ENCODE results near the gene PHKG1.
"Not testable (repeated sequence)": the region's sequence is repeated elsewhere in the genome, so short reads cannot be mapped to it uniquely, and the experiment has no call there.

Gene PHKG1

DNA sequence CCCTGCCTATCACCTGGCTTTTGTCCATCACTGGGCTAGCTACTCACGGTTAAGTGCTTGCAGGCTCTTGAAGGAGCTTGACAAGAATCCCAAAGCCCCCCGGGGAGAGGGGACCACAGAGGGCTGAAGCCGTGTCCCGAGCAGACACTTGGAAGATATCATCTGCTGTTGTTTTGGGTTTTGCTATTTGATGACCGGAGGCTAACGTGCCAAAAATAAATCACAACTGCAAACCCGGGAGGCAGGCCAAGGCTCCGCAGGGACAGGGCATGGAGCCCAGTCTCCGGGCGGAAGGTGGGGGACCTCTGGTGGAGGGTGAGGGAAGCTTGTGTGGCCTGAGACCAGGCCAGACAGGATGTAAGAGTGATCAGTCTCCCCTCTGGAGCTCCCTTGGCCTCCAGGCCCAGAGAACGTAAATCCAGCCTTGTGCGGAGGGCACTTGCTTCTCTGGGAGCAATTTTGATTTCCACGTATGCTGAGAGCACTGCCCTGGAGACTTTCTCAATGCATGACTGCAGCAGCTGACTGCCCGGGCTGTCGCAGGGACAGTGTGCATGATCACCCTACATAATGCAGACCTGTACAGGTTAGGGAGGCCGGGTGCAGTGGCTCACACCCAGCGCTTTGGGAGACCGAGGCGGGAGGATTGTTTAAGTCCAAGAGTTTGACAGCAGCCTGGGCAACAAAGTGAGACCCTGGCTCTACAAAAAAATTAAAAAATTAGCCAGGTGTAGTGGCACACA lies at the start of gene PHKG1:
Gene PHKG1 (minus strand): TSS at position 164 of the 743 bp plus-strand sequence. CDS start 4,011 bp downstream, outside the sequence.
- no peak for DNase-seq (ENCODE audit: low read depth)

DNA sequence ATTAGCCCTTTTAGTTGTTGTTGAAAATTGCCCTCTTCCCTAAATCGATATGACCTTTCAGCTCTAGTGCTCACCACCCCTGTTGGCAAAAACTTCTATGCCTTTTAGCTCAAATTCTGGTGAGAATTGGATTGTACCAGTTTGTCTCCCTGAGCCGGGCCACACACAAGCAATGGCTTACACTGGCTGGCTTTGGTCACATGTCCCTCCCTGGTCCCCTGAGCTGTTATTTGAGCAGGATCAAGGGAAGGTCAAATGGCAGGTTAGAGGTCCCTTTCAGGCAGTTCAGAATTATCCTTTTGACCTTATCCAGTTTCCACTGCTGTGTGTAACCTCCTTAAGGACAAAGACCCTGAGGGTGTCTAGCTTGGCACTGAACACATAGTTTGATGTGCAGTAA lies 38.3 kb upstream of the PHKG1 start:
- not testable (repeated sequence) for DNase-seq (ENCODE audit: low read depth)

DNA sequence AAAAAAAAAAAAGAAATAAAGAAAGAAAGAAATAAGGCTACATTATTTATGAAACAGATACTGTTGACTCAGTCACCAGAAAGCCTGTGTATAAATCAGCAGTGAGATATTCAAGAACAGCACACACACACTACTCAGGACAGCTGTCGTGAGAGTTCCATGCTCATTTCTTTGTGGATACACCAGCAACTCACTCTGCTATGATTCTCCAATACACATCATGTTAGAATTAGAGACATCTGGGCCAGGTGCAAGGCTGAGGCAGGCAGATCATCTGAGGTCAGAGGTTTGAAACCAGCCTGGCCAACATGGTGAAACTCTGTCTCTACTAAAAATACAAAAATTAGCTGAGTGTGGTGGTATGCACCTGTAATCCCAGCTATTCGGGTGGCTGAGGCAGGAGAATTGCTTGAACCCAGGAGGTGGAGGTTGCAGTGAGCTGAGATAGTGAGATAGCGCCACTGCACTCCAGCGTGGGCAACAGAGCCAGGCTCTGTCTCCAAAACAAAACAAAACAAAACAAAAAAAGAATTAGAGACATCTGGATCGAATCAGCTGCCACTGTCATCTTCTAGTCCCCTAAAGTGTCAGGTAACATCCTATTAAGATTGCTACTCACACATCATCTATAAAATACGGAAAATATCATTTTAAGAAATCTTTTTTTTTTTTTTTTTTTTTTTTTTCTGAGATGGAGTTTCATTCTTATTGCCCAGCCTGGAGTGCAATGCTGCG lies 34.7 kb upstream of the PHKG1 start:
- DNase-seq (ENCODE audit: low read depth) = no peak

DNA sequence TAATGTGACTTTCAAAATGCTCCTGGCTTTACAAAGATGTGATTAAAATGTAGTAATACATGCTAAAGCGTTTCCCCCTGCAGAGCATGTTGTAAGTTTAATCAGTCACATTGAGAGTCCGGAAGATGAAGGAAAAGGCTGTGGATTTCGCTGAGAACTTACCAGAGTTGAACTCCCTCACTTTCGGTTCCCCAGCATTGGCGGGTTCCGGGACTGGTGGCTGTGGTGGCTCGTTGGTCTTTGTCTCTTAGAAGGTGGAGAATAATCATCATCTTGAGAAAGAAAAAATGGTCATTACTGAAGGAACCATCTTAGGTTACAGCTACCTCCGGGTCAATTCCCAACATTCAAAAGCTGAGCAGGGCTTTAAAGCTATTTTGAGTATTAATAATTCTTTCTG lies 33.1 kb upstream of the PHKG1 start:
- DNase-seq (ENCODE audit: low read depth) = no peak

DNA sequence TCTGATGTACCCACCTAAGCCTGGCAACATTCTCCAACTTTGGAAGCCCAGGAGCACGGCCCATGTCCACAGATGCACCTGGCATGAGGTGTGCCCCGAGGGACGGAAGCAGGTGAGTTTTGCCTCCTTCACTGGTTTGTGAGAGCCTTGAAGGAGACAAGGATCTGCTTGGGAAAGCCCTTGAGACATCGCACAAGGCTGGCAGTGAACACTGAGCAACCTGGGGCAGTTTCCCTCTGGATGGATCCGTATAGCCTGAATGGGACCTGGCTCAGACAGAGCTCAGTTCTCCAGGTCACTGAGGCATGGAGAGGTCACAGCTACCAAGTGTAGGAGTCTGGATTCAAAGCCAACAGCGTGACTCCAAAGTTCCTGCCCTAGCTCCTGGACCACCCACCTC lies 32.2 kb upstream of the PHKG1 start:
- no peak for DNase-seq (ENCODE audit: low read depth)

DNA sequence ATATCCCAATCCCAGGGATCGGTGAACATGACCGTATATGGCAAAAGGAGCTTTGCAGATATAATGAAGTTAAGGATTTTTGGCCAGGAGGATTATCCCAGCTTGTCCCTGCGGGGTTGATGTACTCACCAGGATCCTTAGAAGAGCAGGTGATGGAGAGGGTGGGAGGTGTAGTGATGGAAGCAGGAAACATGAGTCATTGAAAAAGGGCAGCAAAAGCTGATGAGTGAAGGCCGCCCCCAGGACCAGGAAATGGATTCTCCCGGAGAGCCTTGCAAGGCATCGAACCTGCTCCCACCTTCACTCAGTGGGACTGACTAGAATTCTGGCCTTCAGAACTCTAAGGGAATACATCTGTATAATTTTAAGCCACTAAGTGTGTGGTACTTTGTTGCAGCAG lies 28.7 kb upstream of the PHKG1 start:
- DNase-seq (ENCODE audit: low read depth) = no peak

DNA sequence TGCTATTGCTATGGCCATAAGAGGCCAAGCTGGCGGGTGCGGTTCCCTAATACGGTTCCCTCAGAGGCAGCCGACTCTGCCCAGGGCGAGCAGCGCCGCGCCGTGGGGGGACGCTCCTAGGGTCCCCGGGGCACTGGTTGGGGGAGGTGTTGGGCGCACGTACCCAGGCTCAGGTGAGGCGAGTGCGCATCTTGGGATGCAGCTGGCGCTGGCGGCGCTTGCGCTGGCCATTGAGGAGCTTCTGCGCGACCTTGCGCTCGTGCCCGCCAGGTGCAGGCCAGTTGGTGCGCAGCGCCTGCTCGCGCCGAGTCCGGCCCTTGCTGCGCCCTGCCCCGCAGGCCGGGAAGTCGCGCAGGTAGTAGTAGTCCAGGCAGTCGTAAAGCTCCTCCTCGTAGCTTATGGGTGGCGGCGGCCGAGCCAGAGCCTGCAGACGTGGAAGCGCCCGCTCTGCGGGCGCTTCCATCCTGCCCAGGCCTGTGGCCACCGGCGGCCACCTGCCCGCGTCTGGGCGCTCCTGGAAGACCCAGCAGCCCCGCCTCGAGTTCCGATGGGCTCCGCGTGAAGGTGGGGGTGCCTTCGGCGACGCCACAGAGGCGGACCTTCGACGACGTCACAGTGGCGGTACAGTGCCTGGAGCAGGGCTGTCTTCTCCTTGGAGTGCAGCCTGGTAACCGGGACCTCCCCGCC lies 23.2 kb upstream of the PHKG1 start, which contains the start of gene NUPR2:
Gene NUPR2 (minus strand): TSS at position 566 of the 687 bp plus-strand sequence. CDS start 103 bp downstream, at position 463.
- no peak for DNase-seq (ENCODE audit: low read depth)

DNA sequence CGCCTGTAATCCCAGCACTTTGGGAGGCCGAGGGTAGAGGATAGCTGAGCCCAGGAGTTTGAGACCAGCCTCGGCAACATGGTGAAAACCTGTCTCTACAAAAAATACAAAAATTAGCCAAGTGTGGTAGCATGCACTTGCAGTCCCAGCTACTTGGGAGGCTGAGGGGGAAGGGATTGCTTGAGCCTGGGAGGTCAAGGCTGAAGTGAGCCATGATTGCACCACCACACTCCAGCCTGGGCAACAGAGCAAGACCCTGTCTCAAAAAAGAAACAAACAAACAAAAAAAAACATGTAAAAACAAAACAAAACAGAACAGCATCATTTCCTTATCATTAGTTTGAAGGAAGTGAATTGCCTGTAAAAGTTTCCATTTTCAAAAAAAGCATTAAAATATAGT lies 19.5 kb upstream of the PHKG1 start:
- DNase-seq (ENCODE audit: low read depth) = not testable (repeated sequence)

DNA sequence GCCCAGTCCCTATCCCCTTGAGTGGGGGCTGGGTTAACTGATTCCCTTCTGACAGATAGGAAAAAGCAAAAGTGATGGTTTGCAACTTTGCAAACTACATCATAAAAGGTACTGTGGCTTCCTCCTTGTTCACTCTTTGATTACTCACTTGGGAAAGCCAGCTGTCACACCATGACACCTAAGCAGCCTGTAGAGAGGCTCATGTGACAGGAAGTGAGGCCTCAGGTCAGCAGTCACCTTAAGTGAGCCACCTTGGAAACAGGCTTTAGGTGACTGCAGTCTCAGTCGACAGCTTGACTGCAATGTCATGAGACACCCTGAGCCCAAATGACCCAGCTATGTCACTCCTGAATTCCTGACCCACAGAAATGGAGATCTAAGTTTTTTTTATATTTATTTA lies 17.9 kb upstream of the PHKG1 start:
- DNase-seq (ENCODE audit: low read depth) = no peak

DNA sequence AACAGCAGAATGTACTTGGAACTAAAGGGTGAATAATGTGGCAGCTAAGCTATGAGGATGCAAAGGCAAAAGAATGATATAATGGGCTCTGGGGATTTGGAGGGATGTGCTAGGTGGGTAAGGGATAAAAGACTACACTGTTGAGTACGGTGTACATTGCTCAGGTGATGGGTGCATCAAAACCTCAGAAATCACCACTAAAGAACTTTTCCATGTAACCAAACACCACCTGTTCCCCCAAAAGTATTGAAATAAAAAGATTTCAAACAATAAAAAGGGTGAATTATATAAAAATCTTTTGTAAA lies 15.2 kb upstream of the PHKG1 start:
- DNase-seq (ENCODE audit: low read depth) = no peak

DNA sequence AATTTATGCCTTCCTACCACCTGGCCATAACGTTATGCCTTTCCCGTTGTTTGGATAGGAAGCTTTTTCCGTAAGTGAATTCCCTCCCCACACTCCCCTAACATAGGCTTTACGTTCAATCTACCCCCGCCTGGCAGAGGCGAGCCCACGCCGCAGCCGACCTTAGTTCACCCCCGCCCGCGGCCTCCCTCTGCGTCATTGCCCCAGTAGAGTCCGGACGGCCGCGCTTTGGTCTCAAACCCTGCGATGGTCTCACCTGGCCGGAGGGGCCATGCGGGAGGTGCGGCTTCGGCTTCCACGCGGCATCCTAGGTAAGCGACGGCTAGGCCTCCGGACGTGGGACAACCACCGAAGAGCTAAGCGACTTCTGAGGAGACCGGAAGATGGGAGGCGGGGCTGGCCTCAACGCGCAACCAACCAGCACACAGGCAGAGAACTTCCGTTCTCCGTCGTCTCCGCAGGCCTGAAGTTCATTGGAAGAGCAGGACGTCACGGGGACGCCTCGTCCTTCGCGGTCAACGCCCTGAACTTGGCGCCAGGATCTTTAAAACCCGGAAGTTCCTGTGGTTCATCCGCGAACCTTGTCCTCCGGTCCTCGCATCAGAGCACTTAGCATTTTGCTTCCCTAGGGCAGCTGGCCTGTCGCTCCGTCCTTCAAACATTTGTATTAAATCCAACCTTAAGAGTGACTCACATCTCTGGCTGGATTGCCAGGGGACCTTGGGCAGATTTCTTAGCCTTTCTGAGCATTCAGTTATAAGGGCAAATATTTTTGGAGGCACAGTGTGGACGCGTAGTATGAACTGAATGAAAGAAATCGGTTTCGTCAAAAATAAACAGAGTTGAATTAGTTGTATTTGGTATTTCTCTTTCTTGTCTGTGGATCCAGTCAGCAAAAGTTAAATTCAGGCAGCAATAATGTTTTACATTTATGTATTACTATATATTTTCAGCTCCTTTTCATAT lies 13.6 kb upstream of the PHKG1 start, which contains the start of gene CHCHD2:
Gene CHCHD2 (minus strand): TSS at position 369 of the 966 bp plus-strand sequence. CDS start 63 bp downstream, at position 306.
- peak; percentile 94 for DNase-seq (ENCODE audit: low read depth)

DNA sequence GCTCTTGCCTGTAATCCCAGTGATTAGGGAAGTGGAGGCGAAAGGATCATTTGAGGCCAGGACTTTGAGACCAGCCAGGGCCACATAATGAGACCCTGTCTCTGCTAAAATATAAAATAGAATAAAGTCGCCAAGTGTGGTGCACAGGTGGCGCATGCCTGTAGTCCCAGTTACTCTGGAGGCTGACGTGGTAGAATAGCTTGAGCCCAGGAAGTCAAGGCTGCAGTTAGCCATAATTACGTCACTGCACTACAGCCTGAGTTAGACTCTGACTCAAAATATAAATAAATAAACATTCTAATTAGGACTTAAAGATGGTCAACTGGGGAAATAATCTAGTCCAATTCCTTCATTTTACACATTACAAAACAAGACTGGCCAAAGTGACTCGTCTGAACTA lies 12.8 kb upstream of the PHKG1 start:
- DNase-seq (ENCODE audit: low read depth) = peak; percentile 49

DNA sequence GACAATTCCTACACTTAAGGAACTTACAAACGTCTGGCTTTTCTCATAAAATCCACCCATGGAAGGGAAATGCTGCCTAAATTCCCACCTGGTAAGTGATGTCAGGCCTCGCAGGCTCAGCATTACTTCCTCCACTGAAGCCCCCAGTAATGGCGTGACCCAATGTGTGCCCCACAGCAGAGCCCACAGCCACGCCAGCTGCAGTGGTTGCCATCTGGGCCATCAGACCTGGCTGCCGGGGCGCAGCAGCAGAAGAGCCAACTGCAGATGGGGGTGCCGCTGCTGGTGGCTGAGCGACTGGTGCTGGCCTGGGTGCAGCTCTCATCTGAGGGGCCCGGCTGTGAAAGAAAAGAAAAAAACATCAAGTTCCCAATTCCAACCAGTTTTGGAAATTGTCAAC lies 11.4 kb upstream of the PHKG1 start:
- not testable (repeated sequence) for DNase-seq (ENCODE audit: low read depth)

DNA sequence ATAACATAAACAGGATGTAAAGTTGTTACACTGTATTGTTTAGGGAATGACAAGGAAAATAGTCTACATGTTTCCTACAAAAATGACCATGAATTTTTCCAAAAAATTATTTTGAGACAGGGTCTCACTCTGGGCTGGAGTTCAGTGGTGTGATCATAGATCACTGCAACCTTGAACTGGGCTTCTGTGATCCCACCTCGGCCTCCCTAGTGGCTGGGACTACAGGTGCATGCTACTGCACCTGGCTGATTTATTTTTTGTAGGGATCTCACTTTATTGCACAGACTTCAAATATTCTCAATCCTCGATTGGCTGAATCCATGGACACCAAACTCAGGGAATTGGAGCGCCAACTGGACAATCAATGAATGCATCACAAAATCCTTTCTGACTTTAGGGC lies 6.9 kb upstream of the PHKG1 start:
- no peak for DNase-seq (ENCODE audit: low read depth)

DNA sequence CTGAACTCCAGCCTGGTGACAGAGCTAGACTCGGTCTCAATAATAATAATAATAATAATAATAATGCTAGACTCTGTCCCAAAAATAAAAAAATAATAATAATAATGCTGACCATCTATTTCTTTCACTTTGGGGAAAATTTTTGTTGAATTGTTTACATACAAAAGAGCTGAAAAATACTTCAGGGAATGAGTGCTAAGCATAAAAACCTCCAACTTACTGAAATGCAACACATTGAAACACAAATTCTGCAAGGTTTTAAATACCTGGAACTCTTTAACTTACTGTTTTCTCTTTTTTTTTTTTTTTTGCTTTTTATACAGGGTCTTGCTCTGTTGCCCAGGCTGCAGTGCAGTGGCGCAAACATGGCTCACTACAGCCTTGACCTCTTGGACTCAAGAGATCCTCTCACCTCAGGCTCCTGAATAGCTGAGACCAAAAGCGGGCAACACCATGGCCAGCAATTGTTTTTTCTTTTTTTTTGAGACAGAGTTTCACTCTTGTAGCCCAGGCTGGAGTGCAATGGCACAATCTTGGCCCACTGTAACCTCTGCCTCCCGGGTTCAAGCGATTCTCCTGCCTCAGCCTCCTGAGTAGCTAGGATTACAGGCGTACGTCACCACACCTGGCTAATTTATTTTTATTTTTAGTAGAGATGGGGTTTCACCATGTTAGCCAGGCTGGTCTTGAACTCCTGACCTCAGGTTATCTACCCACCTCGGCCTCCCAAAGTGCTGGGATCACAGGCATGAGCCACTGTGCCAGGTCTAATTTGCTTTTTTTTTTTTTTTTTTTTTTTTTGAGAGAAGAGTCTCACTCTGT lies 5.6 kb upstream of the PHKG1 start:
- not testable (repeated sequence) for DNase-seq (ENCODE audit: low read depth)

DNA sequence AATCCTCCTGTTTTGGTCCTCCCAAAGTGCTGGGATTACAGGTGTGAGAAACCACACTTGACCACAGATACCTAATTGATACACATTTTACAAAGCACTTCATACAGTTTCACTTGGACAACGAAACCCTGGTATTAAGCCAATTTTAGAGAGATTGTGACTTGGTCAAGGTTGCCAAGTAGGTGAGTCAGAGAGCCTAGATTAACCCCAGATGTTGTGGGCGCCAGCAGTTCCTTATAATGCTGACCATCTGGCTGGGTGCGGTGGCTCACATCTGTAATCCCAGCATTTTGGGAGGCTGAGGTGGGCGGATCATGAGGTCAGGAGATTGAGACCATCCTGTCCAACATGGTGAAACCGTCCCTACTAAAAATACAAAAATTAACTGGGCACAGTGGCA lies 4.9 kb upstream of the PHKG1 start:
- peak; percentile 91 for DNase-seq (ENCODE audit: low read depth)

DNA sequence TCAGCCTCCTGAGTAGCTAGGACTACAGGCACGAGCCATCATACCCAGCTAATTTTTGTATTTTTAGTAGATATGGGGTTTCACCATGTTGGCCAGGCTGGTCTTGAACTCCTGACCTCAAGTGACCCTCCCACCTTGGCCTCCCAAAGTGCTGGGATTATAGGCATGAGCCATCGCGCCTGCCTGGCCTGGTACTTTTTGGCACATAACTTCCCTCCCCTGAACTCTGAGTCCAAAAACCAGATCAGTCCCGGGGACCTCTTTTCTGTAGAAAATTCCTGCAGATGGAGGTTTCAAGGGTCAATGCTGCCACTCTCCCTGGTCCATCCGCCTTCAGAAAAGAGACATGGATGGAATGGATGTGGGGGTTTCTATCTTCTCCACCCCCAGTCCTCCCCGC lies 364 bp downstream of the PHKG1 start:
- DNase-seq (ENCODE audit: low read depth) = not testable (repeated sequence)

DNA sequence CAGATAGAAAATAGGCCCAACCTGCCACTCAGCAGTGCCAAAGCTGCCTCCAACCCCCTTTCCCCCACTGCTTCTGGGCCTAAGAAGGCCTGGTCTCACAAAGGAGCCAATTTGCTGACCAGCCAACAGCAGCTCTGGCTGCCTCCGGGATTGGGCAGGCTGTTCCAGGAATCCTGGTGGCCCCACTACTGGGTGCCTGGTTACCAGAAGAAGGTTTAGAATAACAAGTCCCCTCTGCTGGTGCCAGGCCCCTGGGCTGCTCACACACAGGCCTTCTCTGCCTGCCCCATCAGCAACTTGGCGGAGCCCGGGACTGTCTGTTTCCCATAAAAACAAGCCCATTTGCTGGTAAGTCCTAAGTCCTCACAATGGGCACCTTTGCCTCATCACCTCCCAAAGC lies 1.2 kb downstream of the PHKG1 start:
- DNase-seq (ENCODE audit: low read depth) = no peak

DNA sequence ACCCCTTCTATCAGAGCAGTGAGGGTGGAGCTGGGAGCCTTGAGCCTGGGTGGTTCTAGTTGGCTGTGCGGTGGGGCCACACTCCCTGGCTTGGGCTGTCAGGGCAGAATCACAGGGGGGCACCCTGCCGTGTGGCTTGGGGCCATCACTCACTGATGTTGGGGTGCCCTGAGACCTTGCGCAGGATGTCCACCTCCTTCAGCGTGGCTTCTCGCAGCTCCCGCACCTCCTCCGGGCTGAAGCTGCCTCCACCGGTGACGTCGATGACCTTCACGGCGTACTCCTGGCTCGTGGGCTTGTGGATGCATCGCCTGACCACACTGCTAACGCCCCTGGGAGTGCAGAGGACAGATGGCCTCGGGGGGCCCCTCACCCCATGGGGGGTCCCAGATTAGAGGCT lies 5.3 kb downstream of the PHKG1 start:
- DNase-seq (ENCODE audit: low read depth) = no peak

DNA sequence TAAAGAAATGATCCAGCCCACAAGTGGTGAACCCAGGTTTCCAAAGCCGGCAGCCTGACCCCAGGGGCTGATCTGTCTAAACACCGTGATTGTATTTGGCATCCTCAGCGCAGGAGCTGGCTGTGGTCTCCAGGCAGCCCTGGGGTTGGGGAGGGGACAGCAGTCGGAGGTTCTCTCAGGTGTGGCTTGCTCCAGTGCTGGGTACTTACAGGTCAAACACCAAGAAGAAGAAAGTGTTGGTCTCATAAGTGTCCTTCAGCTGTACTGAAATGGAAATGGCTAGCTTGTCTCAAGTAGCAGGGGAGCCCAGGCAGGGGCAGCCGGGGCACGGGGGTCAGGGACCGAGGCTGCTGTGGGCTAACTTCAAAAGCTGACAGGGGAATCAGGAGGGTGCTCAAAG lies 6.0 kb downstream of the PHKG1 start:
- no peak for DNase-seq (ENCODE audit: low read depth)
